Suppressor macrophage treated with lipopolysaccharide for 4 hours (primary cell): ENCODE measurements around the gene ZNF592.

Experiments used
- DNase-seq: peaks from one replicate; pipeline ENCODE4 v3.0.0-alpha.2; 2020

The ZNF592 gene

DNA sequence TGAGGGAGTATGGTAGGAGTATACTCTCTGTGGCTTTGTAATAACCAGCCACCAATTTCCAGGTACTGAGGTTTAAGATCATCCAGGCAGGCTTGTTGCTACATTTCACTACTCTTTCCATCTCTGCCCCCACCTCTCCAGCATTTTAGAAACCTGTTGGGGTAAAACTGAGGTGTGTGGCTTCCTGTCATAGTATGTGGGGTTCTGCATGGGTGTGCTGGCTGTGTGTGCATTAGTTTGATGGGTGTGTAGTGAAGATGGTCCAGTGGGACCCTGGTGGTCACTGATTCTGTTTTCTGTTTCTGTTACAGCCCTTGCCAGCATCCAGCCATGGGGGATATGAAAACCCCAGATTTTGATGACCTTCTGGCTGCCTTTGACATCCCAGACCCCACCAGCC lies 34.0 kb downstream of the ZNF592 start:
- DNase-seq: no peak

DNA sequence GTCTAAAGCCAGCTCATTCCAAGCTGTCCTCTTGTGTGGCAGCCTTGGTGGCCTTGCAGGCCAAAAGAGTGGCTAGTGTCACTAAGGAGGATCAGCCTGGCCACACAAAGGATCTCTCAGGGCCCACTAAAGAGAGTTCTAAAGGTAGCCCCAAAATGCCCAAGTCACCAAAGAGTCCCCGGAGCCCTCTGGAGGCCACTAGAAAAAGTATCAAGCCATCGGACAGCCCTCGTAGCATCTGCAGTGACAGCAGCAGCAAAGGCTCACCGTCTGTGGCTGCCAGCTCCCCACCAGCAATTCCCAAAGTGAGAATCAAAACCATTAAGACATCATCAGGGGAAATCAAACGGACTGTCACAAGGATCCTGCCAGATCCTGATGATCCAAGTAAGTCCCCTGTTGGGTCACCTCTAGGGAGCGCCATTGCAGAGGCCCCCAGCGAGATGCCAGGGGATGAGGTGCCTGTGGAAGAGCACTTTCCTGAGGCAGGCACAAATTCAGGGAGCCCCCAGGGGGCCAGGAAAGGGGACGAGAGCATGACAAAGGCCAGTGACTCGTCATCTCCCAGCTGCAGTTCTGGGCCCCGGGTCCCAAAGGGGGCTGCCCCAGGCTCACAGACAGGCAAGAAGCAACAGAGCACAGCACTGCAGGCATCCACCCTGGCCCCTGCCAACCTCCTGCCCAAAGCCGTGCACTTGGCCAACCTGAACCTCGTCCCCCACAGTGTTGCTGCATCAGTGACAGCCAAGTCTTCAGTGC lies 35.3 kb downstream of the ZNF592 start:
- DNase-seq: no peak

DNA sequence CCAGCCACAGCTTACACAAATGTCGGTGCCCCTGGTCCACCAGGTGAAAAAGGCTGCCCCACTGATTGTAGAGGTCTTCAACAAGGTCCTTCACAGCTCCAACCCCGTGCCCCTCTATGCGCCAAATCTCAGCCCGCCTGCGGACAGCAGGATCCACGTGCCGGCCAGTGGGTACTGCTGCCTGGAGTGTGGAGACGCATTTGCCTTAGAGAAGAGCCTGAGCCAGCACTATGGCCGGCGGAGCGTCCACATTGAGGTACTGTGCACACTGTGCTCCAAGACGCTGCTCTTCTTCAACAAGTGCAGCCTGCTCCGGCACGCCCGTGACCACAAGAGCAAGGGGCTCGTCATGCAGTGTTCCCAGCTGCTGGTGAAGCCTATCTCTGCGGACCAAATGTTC lies 35.9 kb downstream of the ZNF592 start:
- no peak for DNase-seq

DNA sequence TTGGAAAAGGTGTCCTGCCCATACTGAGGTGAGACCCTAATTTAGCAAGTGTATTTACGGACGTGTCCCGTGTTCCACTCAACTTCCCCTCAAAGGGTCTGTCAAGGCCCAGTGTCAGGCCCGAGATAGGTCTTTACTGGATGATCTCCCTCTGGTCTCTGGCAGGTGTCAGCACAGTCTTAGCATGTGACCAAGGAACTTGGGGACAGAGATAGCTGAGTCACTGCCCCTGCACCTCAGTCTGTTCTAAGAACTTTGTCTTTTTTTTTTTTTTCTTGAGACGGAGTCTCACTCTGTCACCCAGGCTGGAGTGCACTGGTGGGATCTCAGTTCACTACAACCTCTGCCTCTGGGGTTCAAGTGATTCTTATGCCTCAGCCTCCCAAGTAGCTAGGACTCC lies 36.7 kb downstream of the ZNF592 start:
- no peak for DNase-seq

DNA sequence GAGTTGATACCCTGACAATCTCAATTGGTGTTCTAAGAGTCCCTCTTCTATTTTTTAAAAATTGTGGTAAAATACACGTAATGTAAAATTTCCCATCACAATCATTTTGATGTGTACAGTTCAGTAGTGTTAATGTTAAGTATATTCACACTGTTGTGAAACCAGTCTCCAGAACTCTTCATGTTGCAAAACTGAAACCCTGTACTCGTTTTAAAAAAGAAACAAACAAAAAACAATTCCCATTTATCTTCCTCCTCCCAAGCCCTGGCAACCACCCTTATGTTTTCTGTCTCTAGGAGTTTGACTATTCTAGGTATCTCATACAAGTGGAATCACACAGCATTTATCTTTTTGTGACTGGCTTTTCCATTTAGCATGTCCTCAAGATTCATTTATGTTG lies 40.1 kb downstream of the ZNF592 start:
- DNase-seq: peak; percentile 37

DNA sequence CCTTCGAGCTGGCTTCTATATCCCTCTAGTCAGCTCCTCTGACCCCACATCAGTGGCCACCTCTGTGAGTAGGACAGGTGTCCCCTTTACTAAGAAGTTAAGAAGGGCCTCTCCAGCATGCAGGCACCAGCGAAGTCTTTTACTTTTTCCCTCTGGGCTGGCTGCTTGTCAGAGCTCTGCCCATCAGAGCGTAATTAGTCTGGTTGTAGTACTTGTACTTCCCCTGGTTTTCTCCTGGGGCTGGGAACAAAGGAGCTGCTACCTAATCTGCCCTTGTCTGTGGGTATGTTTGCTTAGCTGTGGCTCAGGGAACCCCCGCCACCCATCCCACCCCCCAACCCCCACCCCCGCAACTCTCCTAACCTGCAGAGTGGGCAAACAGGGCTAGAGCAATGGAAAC lies 41.4 kb downstream of the ZNF592 start:
- no peak for DNase-seq

DNA sequence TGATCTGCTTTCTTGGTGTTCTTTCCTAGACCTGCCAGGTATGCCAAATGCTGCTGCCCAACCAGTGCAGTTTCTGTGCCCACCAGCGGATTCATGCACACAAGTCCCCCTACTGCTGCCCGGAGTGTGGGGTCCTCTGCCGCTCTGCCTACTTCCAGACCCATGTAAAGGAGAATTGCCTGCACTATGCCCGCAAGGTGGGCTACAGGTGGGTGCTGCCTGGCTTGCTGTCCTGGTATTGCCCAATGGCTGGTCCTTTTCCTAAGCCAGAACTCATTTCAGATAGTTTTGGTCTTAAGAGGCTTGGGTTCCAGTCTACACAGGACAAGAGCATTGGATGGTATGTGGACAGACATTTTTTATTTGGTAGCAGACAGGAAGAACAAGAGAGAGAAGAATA lies 42.3 kb downstream of the ZNF592 start:
- DNase-seq: no peak

DNA sequence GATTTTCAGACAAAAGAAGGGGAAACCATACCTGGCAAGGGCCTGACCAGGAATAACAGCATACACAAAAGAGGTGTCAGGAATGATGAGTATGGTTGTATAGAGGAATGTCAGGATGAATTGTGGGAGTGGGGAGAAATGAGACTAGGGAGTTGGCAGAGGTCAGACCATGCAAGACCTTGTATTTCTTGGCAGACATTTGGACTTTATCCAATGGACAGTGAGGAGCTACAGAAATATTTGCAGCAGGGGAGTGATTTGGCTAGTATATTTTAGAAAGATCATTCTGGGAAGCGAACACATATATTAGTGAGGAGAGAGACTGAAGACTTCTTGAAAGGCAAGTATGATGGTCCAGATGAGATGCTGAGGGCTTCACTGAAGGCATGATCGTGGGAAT lies 43.4 kb downstream of the ZNF592 start:
- DNase-seq: no peak

DNA sequence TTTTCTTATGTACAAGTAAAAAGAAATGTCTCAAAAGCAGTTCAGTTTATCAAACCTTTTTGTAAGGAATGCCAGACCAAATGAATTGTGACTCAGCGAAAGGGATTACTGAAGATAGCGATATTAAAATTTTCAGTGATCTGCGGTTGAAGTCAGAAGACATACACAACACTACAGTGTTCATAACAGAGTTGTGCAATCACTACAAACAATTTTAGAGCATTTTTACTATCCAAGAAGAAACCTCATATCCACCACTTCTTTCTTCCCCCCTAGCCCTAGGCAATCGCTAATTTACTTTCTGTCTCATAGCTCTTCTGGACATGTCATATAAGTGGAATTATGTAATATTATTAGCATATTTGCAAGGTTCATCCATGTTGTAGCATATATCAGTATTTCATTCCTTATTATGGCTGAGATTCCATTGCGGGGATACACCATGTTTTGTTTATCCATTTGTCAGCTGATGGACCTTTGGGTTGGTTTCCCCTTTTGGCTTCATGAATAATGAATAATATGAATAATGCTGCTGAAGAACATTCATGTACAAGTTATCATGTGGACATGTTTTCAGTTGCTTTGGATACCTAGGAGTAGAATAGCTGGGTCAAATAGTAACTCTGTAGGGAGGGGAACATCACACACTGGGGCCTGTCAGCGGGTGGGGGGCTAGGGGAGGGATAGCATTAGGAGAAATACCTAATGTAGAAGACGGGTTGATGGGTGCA lies 45.2 kb downstream of the ZNF592 start:
- DNase-seq: no peak

DNA sequence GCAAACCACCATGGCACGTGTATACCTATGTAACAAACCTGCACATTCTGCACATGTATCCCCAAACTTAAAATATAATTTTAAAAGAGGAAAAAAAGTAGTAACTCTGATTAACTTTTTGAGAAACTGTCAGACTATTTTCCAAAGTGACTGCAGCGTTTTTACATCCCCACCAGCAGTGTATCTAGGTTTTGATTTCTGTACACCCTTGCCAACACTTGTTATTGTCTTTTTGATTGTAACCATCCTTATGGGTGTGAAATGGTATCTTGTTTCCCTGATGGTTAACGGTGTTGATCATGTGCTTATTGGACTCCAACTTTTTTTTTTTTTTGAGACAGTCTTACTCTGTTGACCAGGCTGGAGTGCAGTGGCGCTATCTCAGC lies 45.8 kb downstream of the ZNF592 start:
- DNase-seq: no peak

DNA sequence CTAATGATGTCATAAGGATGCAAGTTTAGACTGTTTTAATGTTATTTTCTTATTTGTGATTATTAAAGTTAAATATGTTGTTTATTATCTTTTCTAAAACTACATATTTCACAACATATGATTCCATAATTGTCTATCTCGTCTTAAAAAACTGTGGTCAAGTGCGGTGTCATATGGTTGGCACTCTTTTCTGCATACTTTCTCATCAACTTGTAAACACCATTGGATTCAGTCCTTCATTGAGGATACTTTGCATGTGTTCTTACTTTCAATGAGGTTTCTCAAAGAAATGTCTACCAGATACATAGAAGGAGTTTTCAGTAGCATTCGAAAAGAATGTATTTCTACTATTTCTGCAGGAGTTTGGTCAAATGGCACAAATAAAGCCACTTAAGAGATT lies 46.8 kb downstream of the ZNF592 start:
- no peak for DNase-seq

DNA sequence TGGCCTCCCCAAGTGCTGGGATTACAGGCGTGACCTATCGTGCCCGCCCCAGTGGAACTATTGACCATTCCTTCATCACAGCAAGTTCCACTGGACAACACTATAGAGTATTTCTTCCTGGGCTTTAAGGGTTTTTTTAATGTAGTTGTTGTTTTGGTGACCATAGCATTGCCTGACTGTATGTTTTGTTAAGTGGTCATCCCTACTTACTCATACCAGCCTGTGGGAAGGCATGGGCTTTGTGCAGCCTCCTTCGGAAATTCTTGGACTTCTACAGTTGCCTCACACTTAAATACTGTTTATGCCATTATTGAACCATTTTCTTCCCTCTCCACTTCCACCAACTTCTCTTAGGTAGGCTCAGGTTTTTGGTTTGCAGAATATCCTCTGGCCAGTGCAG lies 48.8 kb downstream of the ZNF592 start:
- no peak for DNase-seq

DNA sequence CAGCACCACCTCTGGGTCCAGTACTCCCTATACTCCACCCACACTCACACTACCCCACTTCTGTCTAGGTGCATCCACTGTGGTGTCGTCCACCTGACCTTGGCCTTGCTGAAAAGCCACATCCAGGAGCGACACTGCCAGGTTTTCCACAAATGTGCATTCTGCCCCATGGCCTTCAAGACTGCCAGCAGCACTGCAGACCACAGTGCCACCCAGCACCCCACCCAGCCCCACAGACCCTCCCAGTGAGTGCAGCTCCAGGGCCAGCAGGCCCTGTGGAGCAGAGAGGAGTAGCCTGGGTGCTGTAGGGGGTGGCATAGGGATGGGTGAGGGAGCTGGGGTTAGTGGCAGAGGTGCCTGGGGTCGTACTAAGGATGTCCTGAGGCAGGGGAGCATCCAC lies 49.4 kb downstream of the ZNF592 start:
- DNase-seq: no peak

DNA sequence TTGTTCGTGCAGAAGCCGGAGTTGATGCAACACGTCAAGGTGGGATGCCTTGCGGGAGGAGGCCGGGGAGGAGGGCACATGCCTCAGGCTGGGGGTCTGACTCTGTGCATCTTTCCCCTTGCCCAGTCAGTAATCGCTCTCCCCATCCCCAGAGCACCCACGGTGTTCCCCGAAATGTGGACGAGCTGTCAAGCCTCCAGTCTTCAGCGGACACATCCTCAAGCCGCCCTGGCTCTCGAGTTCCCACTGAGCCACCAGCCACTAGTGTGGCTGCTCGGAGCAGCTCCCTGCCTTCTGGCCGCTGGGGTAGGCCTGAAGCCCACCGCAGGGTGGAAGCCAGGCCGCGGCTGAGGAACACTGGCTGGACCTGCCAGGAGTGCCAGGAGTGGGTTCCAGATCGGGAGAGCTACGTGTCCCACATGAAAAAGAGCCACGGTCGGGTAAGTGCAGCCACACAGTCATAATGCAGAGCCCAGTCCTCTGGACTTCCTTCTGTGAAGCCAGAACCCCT lies 50.1 kb downstream of the ZNF592 start:
- DNase-seq: no peak

DNA sequence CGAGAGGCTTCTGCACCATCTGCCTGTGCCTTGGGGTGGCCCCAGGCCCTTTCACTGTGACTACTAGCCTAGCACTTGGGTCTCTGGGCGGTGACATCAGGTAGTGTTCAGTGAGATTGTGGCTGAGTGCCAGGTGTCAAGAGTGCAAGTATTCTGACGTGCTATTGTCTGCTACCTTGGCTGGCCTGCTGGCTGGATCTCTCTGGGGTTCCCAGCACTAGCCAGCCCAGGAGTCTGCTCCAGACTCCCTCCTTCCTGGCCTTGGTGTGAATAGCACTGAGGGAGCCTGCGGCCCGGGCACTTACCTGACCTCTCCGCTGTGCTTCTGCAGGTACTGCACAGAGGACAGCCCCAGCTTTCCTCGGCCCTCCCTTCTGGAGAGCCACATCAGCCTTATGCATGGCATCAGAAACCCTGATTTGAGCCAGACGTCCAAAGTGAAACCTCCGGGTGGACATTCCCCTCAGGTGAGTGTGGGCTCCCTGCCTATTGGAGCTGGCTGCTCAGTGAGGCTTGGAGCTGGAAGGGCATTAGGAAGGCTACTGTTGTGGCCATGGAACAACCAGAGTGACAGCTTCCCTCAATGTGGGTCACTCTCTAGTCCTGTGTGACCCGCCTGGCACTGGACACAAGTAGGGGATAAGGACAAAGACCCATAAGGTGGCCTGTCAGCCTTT lies 51.3 kb downstream of the ZNF592 start:
- DNase-seq: no peak

DNA sequence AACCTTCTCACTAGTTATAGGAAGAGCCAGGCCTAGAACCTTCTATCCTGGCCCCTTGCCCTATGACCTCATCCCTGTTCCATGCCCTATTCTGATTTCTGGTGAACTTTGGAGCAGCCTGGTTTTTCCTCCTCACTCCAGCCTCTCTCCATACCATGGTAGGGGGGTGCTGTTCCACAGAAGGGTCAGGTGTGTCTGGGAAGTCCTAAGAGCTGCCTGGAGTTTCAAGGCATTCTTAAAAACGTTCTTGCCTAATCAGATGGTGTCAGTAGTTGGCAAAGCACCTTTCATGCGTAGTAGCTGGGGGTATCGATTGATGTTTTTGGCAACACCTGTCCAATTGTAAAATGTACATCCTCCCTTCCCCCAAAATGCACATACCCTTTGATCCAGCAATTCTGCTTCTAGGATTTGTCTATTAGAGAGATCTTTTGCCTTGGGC lies 52.0 kb downstream of the ZNF592 start:
- no peak for DNase-seq

DNA sequence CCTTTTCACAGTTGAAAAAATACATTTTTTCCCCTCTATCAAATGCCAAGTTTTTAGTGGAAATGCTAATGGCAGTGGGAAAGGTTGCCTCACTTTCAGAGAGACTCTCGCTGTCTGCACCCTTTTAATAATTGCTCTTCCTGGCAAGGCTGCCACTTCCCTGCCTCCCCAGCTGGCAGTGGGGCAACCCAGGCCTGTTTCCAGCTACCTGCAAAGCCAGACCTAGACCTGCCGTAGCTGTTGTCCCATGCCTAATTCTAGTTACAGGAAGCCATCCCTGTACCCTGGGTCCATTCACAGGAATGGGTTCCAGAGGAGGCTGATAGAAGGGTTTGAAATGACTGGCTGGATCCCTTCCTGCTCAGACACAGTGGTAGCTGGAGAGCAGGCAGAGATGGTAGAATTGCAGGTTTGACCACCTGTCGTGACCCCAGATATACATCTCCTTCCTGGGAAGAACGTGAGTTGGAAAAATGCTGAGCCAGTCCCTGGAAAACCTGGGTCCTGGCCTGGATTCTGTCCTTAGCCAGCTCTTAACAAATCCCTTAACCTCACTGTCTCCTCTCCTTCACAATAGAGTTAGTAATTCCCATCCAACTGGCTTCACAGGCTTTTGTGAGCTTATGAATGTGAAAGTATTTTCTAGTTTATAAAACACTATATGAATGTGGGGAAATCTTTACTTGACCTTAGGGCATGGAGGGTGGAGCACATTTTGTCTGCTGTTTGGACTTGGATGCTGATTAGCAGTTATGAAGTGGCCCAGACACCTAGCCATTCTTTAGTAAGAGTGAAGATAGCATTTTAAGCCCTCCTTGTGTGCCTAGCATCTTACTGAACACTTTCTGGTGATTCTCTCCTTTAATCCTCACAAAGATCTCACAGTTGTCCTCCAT lies 55.9 kb downstream of the ZNF592 start:
- no peak for DNase-seq

DNA sequence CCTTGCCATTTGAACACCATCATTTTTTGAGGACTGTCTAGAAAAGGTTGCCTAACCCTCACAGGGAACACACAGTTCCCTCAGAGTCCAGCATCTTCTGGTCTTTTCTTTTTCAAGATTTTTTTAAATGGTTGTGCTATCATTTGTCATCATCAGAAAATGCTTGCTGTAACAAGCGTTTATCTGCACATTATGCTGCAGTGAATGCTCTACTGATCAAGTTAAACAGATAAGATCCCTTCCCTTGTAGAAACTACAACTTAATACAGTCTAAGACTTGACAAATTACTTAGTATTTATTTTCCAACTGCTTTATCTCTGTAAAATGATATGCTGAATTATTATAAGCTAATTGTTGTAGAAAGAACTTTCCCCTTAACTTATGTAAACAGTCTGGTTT lies 56.8 kb downstream of the ZNF592 start:
- DNase-seq: no peak

DNA sequence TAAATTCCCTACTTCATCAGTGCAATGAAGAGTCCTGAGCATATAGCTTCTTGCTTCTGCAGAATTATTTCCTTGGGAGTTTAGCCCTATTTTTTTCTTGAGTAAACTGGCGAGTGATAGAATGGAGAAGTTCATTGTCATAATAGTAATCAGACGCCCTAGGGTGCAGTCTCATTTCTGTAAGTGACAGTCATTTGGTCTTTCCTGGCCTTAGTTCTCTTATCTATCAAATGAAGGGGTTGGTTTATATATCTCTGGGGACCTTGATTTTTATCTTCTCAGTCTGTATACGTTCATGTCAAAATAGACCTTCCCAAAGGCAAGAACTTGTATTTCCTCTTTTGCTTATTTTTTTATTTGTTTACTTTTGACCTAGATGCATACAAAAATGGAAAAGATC lies 58.8 kb downstream of the ZNF592 start:
- DNase-seq: no peak

DNA sequence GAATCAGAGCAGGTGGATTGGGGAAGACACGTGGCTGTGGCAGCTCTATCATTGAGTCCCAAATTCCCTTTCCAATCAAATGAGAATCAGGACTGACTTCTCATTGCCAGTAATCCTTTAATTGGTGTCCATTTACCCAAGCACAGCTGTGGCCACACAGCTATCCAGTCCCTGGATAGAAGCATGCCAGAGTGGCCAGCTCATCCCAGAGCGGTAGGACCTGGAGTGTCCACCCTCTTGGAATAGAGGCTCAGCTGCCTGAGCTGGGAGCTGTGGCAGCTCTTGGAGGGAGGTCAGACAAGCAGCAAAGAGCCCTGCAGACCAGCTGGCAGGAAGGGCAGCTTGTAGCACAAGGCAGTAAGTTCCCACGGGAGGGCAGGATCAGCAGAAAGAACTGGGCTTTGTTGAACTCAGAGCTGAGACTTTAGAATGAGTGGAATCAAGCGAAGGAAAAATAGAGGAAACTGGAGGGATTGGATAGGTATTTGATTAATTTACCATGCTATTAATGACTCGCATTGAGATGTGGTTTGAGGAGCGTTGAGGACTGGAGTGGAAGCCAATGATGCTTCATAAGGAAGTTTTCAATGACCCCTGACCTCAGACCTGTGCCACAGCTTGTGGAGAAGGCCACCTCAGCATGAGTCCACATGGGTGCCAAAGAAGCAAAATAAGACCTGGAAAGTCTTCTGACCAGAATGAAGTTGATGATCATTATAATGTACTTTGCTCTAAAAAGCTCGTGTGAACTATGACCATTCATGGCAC lies 61.9 kb downstream of the ZNF592 start:
- no peak for DNase-seq

DNA sequence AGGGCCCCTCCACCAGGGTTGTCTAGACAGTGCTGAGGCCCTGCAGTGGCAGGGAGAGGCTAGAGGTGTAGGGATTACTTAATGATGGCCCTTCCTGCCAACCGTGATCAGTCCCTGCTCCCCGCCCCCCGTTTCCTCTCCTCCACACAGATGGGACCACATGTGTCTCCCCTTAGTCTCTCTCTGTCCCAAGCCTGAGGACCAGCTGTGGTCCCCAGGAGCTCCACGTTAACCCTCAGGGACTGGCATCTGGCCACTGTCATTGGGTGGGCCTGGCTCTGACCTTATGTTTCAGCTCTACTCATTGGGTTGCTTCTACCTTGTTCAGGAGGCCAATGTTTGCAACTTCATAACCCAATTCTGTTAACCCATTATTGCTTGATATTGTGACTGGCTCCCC lies 62.8 kb downstream of the ZNF592 start:
- no peak for DNase-seq

DNA sequence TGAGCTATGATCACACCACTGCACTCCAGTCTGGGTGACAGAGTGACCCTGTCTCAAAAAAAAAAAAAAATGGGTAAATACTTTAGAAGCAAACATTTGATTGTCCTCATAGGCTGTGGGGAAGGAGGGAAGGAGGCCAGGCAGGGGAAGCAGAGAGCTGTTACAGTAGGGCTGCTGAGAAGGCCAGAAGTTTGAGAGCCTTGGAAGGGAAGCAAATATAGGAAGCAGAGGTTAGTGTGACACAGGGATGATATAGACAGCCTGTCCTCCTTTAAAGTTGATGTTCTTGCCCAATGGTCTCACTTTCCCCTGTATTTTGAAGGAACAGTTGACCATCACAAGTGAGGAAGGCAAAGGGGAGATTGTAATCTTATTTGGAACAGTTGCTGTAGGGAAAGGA lies 63.4 kb downstream of the ZNF592 start:
- no peak for DNase-seq
